Measurements from ENCODE around the gene CNNM1. TPM values are rescaled to one million over a fixed set of nuclear protein-coding genes. Genes with fewer than 3 reads are reported as not detected.

Gene CNNM1
- total and polyA plus RNA-seq, 2 donors (not counting 1 experiment from before 2014, with no cell fraction given), result not detected

DNA sequence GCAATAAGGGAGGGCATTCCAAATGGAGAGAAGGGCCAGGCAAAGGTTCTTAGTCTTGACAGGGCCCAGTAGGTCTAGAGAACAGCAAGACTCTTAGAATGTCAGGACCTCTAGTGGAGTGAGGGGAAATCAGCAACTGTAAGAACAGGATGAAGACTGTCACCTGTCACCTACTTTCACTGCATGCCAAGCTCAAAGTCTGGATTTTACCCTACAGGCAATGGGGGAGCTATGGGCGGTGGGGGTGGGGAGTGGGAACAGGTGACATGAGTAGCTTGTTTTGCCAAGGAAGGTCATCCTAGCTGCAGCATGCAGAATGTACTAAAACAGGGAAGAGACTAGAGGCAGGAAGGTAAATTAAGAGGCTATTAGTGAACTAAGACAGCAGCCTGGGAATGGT is 82.9 kb downstream of the CNNM1 start:
- Mint-ChIP-seq H3K4me1 (peaks cover 3% of the 10 kb centered on the region), H3K4me3 (no peak overlapping the region), H3K9me3 (ENCODE audit: insufficient read depth) (no peaks in the 10 kb centered on the region), H3K27me3 (no peaks in the 10 kb centered on the region), H3K27ac (no peak overlapping the region)
- H3K4me1 ChIP-seq (ENCODE audit: control insufficient read depth in 2 of 2, insufficient read depth in 2 of 2, low read length in 2 of 2), result no peaks in the 10 kb centered on the region
- no peaks in the 10 kb centered on the region for H3K27me3 ChIP-seq (replicated peaks in 1 of 4; ENCODE audit: control extremely low read depth in 1 of 4, control insufficient read depth in 3 of 4, insufficient read depth in 4 of 4, low read length in 3 of 4)
- peaks cover 6% of the 10 kb centered on the region for H3K79me2 ChIP-seq (ENCODE audit: control insufficient read depth, insufficient read depth, low read length)
- no peaks in the 10 kb centered on the region for H4K20me1 ChIP-seq (ENCODE audit: control insufficient read depth, insufficient read depth, low read length, poor library complexity, severe bottlenecking)
- TF ChIP-seq, protein P1, sequence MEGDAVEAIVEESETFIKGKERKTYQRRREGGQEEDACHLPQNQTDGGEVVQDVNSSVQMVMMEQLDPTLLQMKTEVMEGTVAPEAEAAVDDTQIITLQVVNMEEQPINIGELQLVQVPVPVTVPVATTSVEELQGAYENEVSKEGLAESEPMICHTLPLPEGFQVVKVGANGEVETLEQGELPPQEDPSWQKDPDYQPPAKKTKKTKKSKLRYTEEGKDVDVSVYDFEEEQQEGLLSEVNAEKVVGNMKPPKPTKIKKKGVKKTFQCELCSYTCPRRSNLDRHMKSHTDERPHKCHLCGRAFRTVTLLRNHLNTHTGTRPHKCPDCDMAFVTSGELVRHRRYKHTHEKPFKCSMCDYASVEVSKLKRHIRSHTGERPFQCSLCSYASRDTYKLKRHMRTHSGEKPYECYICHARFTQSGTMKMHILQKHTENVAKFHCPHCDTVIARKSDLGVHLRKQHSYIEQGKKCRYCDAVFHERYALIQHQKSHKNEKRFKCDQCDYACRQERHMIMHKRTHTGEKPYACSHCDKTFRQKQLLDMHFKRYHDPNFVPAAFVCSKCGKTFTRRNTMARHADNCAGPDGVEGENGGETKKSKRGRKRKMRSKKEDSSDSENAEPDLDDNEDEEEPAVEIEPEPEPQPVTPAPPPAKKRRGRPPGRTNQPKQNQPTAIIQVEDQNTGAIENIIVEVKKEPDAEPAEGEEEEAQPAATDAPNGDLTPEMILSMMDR (IDR thresholded peaks at IDR 0.05), result no peak
- no peak for TF ChIP-seq EZH2 (IDR thresholded peaks at IDR 0.05; ENCODE audit: borderline replicate concordance, insufficient read depth, low read depth, low read length, poor library complexity, severe bottlenecking)
- H3K36me3 ChIP-seq (replicated peaks in 1 of 2; ENCODE audit: control extremely low read depth in 1 of 2, control insufficient read depth in 1 of 2, extremely low read depth in 1 of 2, insufficient read depth in 2 of 2, low read length in 1 of 2), result peaks cover 0 to 7% of the 10 kb centered on the region in 2 experiments
- no CpG with 5 or more reads among the region's 1 CpG for WGBS (ENCODE audit: insufficient coverage)
- POLR2A ChIA-PET, result no interaction called here
- no peaks in the 10 kb centered on the region for H3K9me3 ChIP-seq (ENCODE audit: control extremely low read depth in 1 of 3, control insufficient read depth in 2 of 3, insufficient read depth in 1 of 3, low read length in 2 of 3)
- ATAC-seq (ENCODE audit: low read depth), result no peak
- H3K27ac ChIP-seq (ENCODE audit: low read length in 2 of 2), result no peak overlapping the region
- no peak overlapping the region for H3K9ac ChIP-seq (ENCODE audit: low read length)
- H2AFZ ChIP-seq (ENCODE audit: insufficient read depth, low read depth, low read length, poor library complexity, severe bottlenecking), result no peak overlapping the region
- intact Hi-C loops (cut with micrococcal nuclease), result no loop called here
- H3K4me2 ChIP-seq (replicated peaks; ENCODE audit: low read depth, low read length, poor library complexity, severe bottlenecking), result no peak overlapping the region
- H3K4me3 ChIP-seq (ENCODE audit: control extremely low read depth in 1 of 5, extremely low read depth in 1 of 5, insufficient read depth in 1 of 5, low read depth in 2 of 5, low read length in 4 of 5), result no peak overlapping the region
- CTCF ChIA-PET, result no interaction called here
- no peak for DNase-seq

- Mint-ChIP-seq H3K9me3 (ENCODE audit: insufficient read depth) (no peaks in the 10 kb centered on the region), H3K27me3 (no peaks in the 10 kb centered on the region), H3K4me3 (no peak overlapping the region), H3K27ac (no peak overlapping the region), H3K4me1 (peaks cover 3% of the 10 kb centered on the region)
- no peak overlapping the region for H3K4me2 ChIP-seq (replicated peaks; ENCODE audit: low read depth, low read length, poor library complexity, severe bottlenecking)
- CTCF ChIA-PET, result interaction anchor here (1.3 kb wide), 1 partner anchor 627 kb away, joined by 3 read pairs; no protein-coding TSS in a partner anchor
- no peaks in the 10 kb centered on the region for H3K9me3 ChIP-seq (ENCODE audit: control extremely low read depth in 1 of 3, control insufficient read depth in 2 of 3, insufficient read depth in 1 of 3, low read length in 2 of 3)
- no peaks in the 10 kb centered on the region for H3K79me2 ChIP-seq (ENCODE audit: control insufficient read depth, insufficient read depth, low read length)
- ATAC-seq (ENCODE audit: low read depth) (no peak), DNase-seq (no peak)
- no peaks in the 10 kb centered on the region for H3K4me1 ChIP-seq (ENCODE audit: control insufficient read depth in 2 of 2, insufficient read depth in 2 of 2, low read length in 2 of 2)
- H3K27me3 ChIP-seq (replicated peaks in 1 of 4; ENCODE audit: control extremely low read depth in 1 of 4, control insufficient read depth in 3 of 4, insufficient read depth in 4 of 4, low read length in 3 of 4), result no peaks in the 10 kb centered on the region
- H4K20me1 ChIP-seq (ENCODE audit: control insufficient read depth, insufficient read depth, low read length, poor library complexity, severe bottlenecking), result no peaks in the 10 kb centered on the region
- H3K9ac ChIP-seq (ENCODE audit: low read length), result no peak overlapping the region
- intact Hi-C loops (cut with micrococcal nuclease), result no loop called here
- no peak overlapping the region for H3K4me3 ChIP-seq (ENCODE audit: control extremely low read depth in 1 of 5, extremely low read depth in 1 of 5, insufficient read depth in 1 of 5, low read depth in 2 of 5, low read length in 4 of 5)
- TF ChIP-seq EZH2 (IDR thresholded peaks at IDR 0.05; ENCODE audit: borderline replicate concordance, insufficient read depth, low read depth, low read length, poor library complexity, severe bottlenecking), result no peak
- TF ChIP-seq, protein P1 (IDR thresholded peaks at IDR 0.05), result no peak
- H3K36me3 ChIP-seq (replicated peaks in 1 of 2; ENCODE audit: control extremely low read depth in 1 of 2, control insufficient read depth in 1 of 2, extremely low read depth in 1 of 2, insufficient read depth in 2 of 2, low read length in 1 of 2), result peaks cover 0 to 9% of the 10 kb centered on the region in 2 experiments
- no peak overlapping the region for H2AFZ ChIP-seq (ENCODE audit: insufficient read depth, low read depth, low read length, poor library complexity, severe bottlenecking)
- POLR2A ChIA-PET, result no interaction called here
- H3K27ac ChIP-seq (ENCODE audit: low read length in 2 of 2), result no peak overlapping the region
Measured at GRCh38 chr10:99418910-99419624, 89.9 kb downstream of the CNNM1 start.

Data from B cell (primary cell).